EH (cell line): Measurements from ENCODE around the gene HDAC4.
A peak's percentile ranks its signal among the peaks of the same experiment; 100 is the strongest.

ENCODE experiments used
- DNase-seq: peaks from one replicate; pipeline ENCODE4 v3.0.0-alpha.2; 2015; ENCODE audit warnings: low read depth

HDAC4 gene

GRCh38 chr2:239026711-239027361 is 374.0 kb downstream of the HDAC4 start:
- no peak for DNase-seq

GRCh38 chr2:239025951-239026461 is 374.8 kb downstream of the HDAC4 start:
- peak; percentile 57 for DNase-seq

- peak; percentile 84 for DNase-seq
These were observed 375.6 kb downstream of the HDAC4 start for GRCh38 chr2:239025096-239025801.

GRCh38 chr2:239024226-239024625 is 376.6 kb downstream of the HDAC4 start:
- no peak for DNase-seq

- peak; percentile 27 for DNase-seq
These were observed 378.2 kb downstream of the HDAC4 start for GRCh38 chr2:239022437-239023260.

- no peak for DNase-seq
These were observed 379.0 kb downstream of the HDAC4 start for GRCh38 chr2:239021651-239022436.

- DNase-seq, result no peak
These were observed 379.6 kb downstream of the HDAC4 start for GRCh38 chr2:239021224-239021623.

GRCh38 chr2:239020541-239021041 is 380.2 kb downstream of the HDAC4 start:
- DNase-seq, result no peak

- no peak for DNase-seq
These were observed 381.6 kb downstream of the HDAC4 start for GRCh38 chr2:239019183-239019581.

GRCh38 chr2:239018271-239019182 is 382.3 kb downstream of the HDAC4 start:
- DNase-seq, result no peak

GRCh38 chr2:239017491-239018098 is 383.2 kb downstream of the HDAC4 start:
- no peak for DNase-seq

GRCh38 chr2:239015901-239016675 is 384.7 kb downstream of the HDAC4 start:
- no peak for DNase-seq

GRCh38 chr2:239015218-239015900 is 385.5 kb downstream of the HDAC4 start:
- DNase-seq, result no peak

- no peak for DNase-seq
These were observed 386.2 kb downstream of the HDAC4 start for GRCh38 chr2:239014458-239015217.

GRCh38 chr2:239013678-239013976 is 387.2 kb downstream of the HDAC4 start:
- DNase-seq, result no peak

GRCh38 chr2:239012936-239013677 is 387.7 kb downstream of the HDAC4 start:
- DNase-seq, result no peak

GRCh38 chr2:239012228-239012627 is 388.6 kb downstream of the HDAC4 start:
- DNase-seq, result no peak
